HepG2 (cell line): Measurements from ENCODE around the gene ENAH. TPM values are rescaled to one million over a fixed set of nuclear protein-coding genes. Genes with fewer than 3 reads are reported as not detected.

ENCODE experiments used
- ATAC-seq: fragments of 200-7000 bp; cut with Tn5 transposase; 3 replicates; pipeline ENCODE4 v1.9.1; 2020; ENCODE audit warnings: mild to moderate bottlenecking, moderate library complexity
- BruUV-seq: library from RNA; stranded (reverse); fragments of 400-500 nt; replicated peaks from 2 replicates; lab custom pipeline; 2021; lab: Mats Ljungman, UMichigan
- CTCF ChIA-PET: fragments of 300-600 bp; formaldehyde crosslinking; extraction: SDS; loops from one replicate; lab custom pipeline; 2021; ENCODE audit warnings: low total read pairs, inconsistent platforms, low intra/inter-chr PET ratio; lab: Yijun Ruan, JAX
- POLR2A ChIA-PET: fragments of 350-600 bp; sonication (Branson Sonifier 250); formaldehyde crosslinking; loops from one replicate; lab custom pipeline; 2020; ENCODE audit warnings: antibody characterized with exemption, inconsistent platforms; lab: Yijun Ruan, JAX
- DNase-seq: peaks from one replicate; pipeline ENCODE4 v3.0.0-alpha.2; 2015; ENCODE audit warnings: low spot score
- FAIRE-seq: peaks from 3 replicates; lab custom pipeline; 2011; peaks lifted over from hg19 to GRCh38; lab: Jason Lieb, UNC
- H2AFZ ChIP-seq: one replicate; pipeline ENCODE4 v1.6.1; 2011; ENCODE audit warnings: low read length, inconsistent platforms
- H3K27ac ChIP-seq: fragments of 300-600 bp; 3 replicates; pipeline ENCODE4 v1.8.0; 2011; ENCODE audit warnings: mixed run types, mild to moderate bottlenecking, mixed read lengths, low read length, inconsistent platforms; ENCODE audit not compliant: insufficient read depth; ENCODE audit errors: extremely low read length
- H3K27me3 ChIP-seq, 2 experiments: fragments of 200-600 bp in 1 of 2; 2 replicates in 1 of 2; 3 replicates in 1 of 2; pipeline versions ENCODE4 v1.6.0 to v1.8.0; 2011; ENCODE audit warnings: low read length in 2 of 2, mild to moderate bottlenecking in 2 of 2, moderate library complexity in 2 of 2, inconsistent platforms in 1 of 2; ENCODE audit not compliant: insufficient read depth in 2 of 2, control insufficient read depth in 1 of 2
- H3K36me3 ChIP-seq, 2 experiments: fragments of 200-600 bp in 1 of 2; replicated peaks in 1 of 2; 2 replicates in 1 of 2; 3 replicates in 1 of 2; pipeline versions ENCODE4 v1.5.1 to v1.8.0; 2011; ENCODE audit warnings: low read length in 2 of 2, inconsistent platforms in 1 of 2; ENCODE audit not compliant: insufficient read depth in 2 of 2, control insufficient read depth in 1 of 2
- H3K4me1 ChIP-seq: 2 replicates; pipeline ENCODE4 v1.5.1; 2012; ENCODE audit warnings: low read length, inconsistent platforms; ENCODE audit not compliant: insufficient read depth
- H3K4me2 ChIP-seq: 2 replicates; pipeline ENCODE4 v1.6.0; 2011; ENCODE audit warnings: low read depth, low read length, inconsistent platforms
- H3K4me3 ChIP-seq, 3 experiments: fragments of 200-600 bp in 1 of 3; sonication (generic), shearing (Covaris generic) in 1 of 3; replicated peaks in 1 of 3; 2 replicates each; pipeline ENCODE4 v1.5.1; 2011 to 2016; ENCODE audit warnings: low read length in 3 of 3, inconsistent platforms in 2 of 3, low read depth in 2 of 3, mild to moderate bottlenecking in 2 of 3, control low read depth in 1 of 3, mixed read lengths in 1 of 3; ENCODE audit not compliant: insufficient read depth in 1 of 3
- H3K79me2 ChIP-seq: one replicate; pipeline ENCODE4 v1.6.1; 2011; ENCODE audit warnings: low read length, inconsistent platforms; ENCODE audit not compliant: insufficient read depth
- H3K9ac ChIP-seq: 2 replicates; pipeline ENCODE4 v1.6.0; 2011; ENCODE audit warnings: mild to moderate bottlenecking, low read depth, low read length, inconsistent platforms; ENCODE audit not compliant: insufficient read depth
- H3K9me3 ChIP-seq: 2 replicates; pipeline ENCODE4 v1.5.1; 2012; ENCODE audit warnings: mild to moderate bottlenecking, low read length
- H4K20me1 ChIP-seq: 2 replicates; pipeline ENCODE4 v1.6.0; 2011; ENCODE audit warnings: inconsistent platforms, mild to moderate bottlenecking, low read length, moderate library complexity; ENCODE audit not compliant: insufficient read depth
- CENPBD1 ChIP-seq: sonication (generic); formaldehyde crosslinking; IDR thresholded peaks from 2 replicates; pipeline ENCODE4 v1.8.0; 2022; ENCODE audit warnings: missing genetic modification reagents, low read depth, mild to moderate bottlenecking, borderline replicate concordance
- ETS1 ChIP-seq: sonication (generic); formaldehyde crosslinking; IDR thresholded peaks from 2 replicates; pipeline ENCODE4 v1.4.0; 2020; ENCODE audit warnings: missing genetic modification reagents
- FOXA1 ChIP-seq, 2 experiments: fragments of 450-650 bp in 1 of 2; sonication (generic) in 1 of 2; formaldehyde crosslinking in 1 of 2; IDR thresholded peaks; 2 replicates each; pipeline versions ENCODE4 v1.4.0 to v1.6.1; 2016 to 2020; ENCODE audit warnings: missing genetic modification reagents in 1 of 2
- KLF13 ChIP-seq: sonication (generic); formaldehyde crosslinking; IDR thresholded peaks from 2 replicates; pipeline ENCODE4 v1.4.0; 2020; ENCODE audit warnings: mild to moderate bottlenecking, missing genetic modification reagents
- NBN ChIP-seq: fragments of 450-650 bp; conservative IDR thresholded peaks from 2 replicates; pipeline ENCODE4 v1.6.1; 2017
- NFIC ChIP-seq: IDR thresholded peaks from 2 replicates; pipeline ENCODE4 v1.6.1; 2012; ENCODE audit warnings: mild to moderate bottlenecking, low read length, inconsistent platforms
- SIX4 ChIP-seq: sonication (generic); formaldehyde crosslinking; IDR thresholded peaks from 2 replicates; pipeline ENCODE4 v1.4.0; 2020; ENCODE audit warnings: missing genetic modification reagents
- SOX6 ChIP-seq, 2 experiments: fragments of 450-650 bp in 1 of 2; sonication (generic) in 1 of 2; formaldehyde crosslinking in 1 of 2; IDR thresholded peaks; 2 replicates each; pipeline versions ENCODE4 v1.4.0 to v1.6.1; 2017 to 2020; ENCODE audit warnings: antibody characterized with exemption in 1 of 2, mild to moderate bottlenecking in 1 of 2, missing genetic modification reagents in 1 of 2
- TRIM22 ChIP-seq: fragments of 450-650 bp; IDR thresholded peaks from 2 replicates; pipeline ENCODE4 v1.6.1; 2017
- ZBTB34 ChIP-seq: sonication (generic); formaldehyde crosslinking; IDR thresholded peaks from 2 replicates; pipeline ENCODE4 v1.8.0; 2022; ENCODE audit warnings: mild to moderate bottlenecking, missing genetic modification reagents
- ZNF382 ChIP-seq: sonication (generic); formaldehyde crosslinking; IDR thresholded peaks from 2 replicates; pipeline ENCODE4 v1.5.0; 2020; ENCODE audit warnings: missing genetic modification reagents, mild to moderate bottlenecking, borderline replicate concordance
- ZNF383 ChIP-seq: sonication (generic); formaldehyde crosslinking; IDR thresholded peaks from 2 replicates; pipeline ENCODE4 v1.4.0; 2020; ENCODE audit warnings: missing genetic modification reagents, mild to moderate bottlenecking, borderline replicate concordance
- ZNF740 ChIP-seq: sonication (generic); formaldehyde crosslinking; IDR thresholded peaks from 2 replicates; pipeline ENCODE4 v1.4.0; 2020; ENCODE audit warnings: missing genetic modification reagents
- ZNF891 ChIP-seq: sonication (generic); formaldehyde crosslinking; IDR thresholded peaks from 2 replicates; pipeline ENCODE4 v1.5.0; 2020; ENCODE audit warnings: mild to moderate bottlenecking, missing genetic modification reagents
- ZSCAN31 ChIP-seq: sonication (generic); formaldehyde crosslinking; IDR thresholded peaks from 2 replicates; pipeline ENCODE4 v1.5.0; 2020; ENCODE audit warnings: low read depth, mild to moderate bottlenecking, missing genetic modification reagents
- WGBS: methylation state at CpG from one replicate; pipeline ENCODE4 v1.1.6; 2017; ENCODE audit warnings: low lambda C conversion rate; 5-methylcytosine and 5-hydroxymethylcytosine counted together
- in situ Hi-C: cut with HindIII; loops from 2 replicates; pipeline ENCODE4 v1.10.0; 2017; ENCODE audit warnings: low pct_unique_long_range_greater_than_20kb; ENCODE audit not compliant: extremely low pct_ligation_motif_present
- intact Hi-C: fragments of 100-400 bp; cut with micrococcal nuclease; formaldehyde crosslinking; loops from one replicate; pipeline ENCODE4 v1.10.0; 2022; ENCODE audit not compliant: unreplicated experiment
- polyA plus RNA-seq, 8 experiments: library from polyadenylated mRNA; depleted of rRNA in 3 of 8; stranded (reverse) in 7 of 8; unstranded in 1 of 8; fragments of >200 nt; fragmentation: Illumina TruSeq in 4 of 8; extraction: Trizol in 4 of 8; gene quantifications; 2 replicates each; pipeline versions ENCODE4 v1.2.1 to v1.2.3, GENCODE V29; 2011 to 2016; ENCODE audit warnings: low read depth in 4 of 8, missing spikeins in 1 of 8, mixed read lengths in 1 of 8; ENCODE audit not compliant: insufficient read depth in 1 of 8
- total RNA-seq, 5 experiments: library from RNA; depleted of rRNA; stranded (reverse); fragments of >200 nt; fragmentation: Illumina TruSeq; extraction: Trizol; gene quantifications; 2 replicates each; pipeline ENCODE4 v1.2.3, GENCODE V29; 2016; ENCODE audit warnings: low read depth in 1 of 5

The ENAH gene
- total and polyA plus RNA-seq, 2 of the 13 experiments (the other 11 are each of a cell fraction or from before 2014, with no cell fraction given) = 22.1 to 58.3 TPM

- FAIRE-seq = no peak
- intact Hi-C loops = no loop called here
- ChIA-PET POLR2A (no interaction called here), CTCF (no interaction called here)
- H3K36me3 ChIP-seq = peaks cover 1 to 31% of the 10 kb centered on the region in 2 experiments; a peak in 4 of 5 replicates
- H3K9me3 ChIP-seq = no peaks in the 10 kb centered on the region
- no peak overlapping the region for H2AFZ ChIP-seq
- no peaks in the 10 kb centered on the region for H3K79me2 ChIP-seq
- H4K20me1 ChIP-seq = 0 out of 2 replicates have a peak, but pooled peaks cover 2% of the 10 kb centered on the region
- H3K27me3 ChIP-seq = no peaks in the 10 kb centered on the region
- WGBS = 96% methylated on average over 5 of the region's 5 CpGs
- BruUV-seq = no TSS peak
- TF ChIP-seq ZNF382 = no peak
- no peak for DNase-seq
- in situ Hi-C loops = no loop called here
- no peak for ATAC-seq
- H3K4me3 ChIP-seq = no peak overlapping the region
- H3K4me2 ChIP-seq = no peak overlapping the region
- H3K4me1 ChIP-seq = no peaks in the 10 kb centered on the region
- H3K9ac ChIP-seq = no peak overlapping the region
- no peak overlapping the region for H3K27ac ChIP-seq
Observed at GRCh38 chr1:225527575-225527974, 125.3 kb downstream of the ENAH start.

- no peaks in the 10 kb centered on the region for H3K27me3 ChIP-seq
- H3K79me2 ChIP-seq = no peaks in the 10 kb centered on the region
- ATAC-seq = no peak
- intact Hi-C loops = no loop called here
- 0 out of 2 replicates have a peak, but pooled peaks cover 2% of the 10 kb centered on the region for H4K20me1 ChIP-seq
- peaks cover 1 to 31% of the 10 kb centered on the region in 2 experiments; a peak in 4 of 5 replicates for H3K36me3 ChIP-seq
- H3K4me3 ChIP-seq = no peak overlapping the region
- BruUV-seq = no TSS peak
- no peak overlapping the region for H2AFZ ChIP-seq
- TF ChIP-seq NBN (no peak), ZNF891 (CRISPR knock-in tag) (no peak), ETS1 (no peak), TRIM22 (no peak), KLF13 (CRISPR knock-in tag) (no peak), ZBTB34 (CRISPR knock-in tag) (no peak), ZNF740 (CRISPR knock-in tag) (no peak), ZNF383 (CRISPR knock-in tag) (no peak), NFIC (no peak), FOXA1 (IDR thresholded peaks at IDR 0.05) (no peak), FOXA1 (CRISPR knock-in tag; IDR thresholded peaks at IDR 0.05) (no peak), CENPBD1 (no peak), SIX4 (CRISPR knock-in tag) (no peak), ZSCAN31 (CRISPR knock-in tag) (no peak), SOX6 (IDR thresholded peaks at IDR 0.05) (no peak), SOX6 (CRISPR knock-in tag; IDR thresholded peaks at IDR 0.05) (no peak)
- in situ Hi-C loops = no loop called here
- 63% methylated on average over 3 of the region's 3 CpGs for WGBS
- no peaks in the 10 kb centered on the region for H3K9me3 ChIP-seq
- H3K4me1 ChIP-seq = no peaks in the 10 kb centered on the region
- ChIA-PET POLR2A (no interaction called here), CTCF (no interaction called here)
- H3K9ac ChIP-seq = no peak overlapping the region
- DNase-seq = no peak
- no peak for FAIRE-seq
- H3K4me2 ChIP-seq = no peak overlapping the region
- H3K27ac ChIP-seq = no peak overlapping the region
Observed at GRCh38 chr1:225526878-225527277, 126.0 kb downstream of the ENAH start.
